Right hindlimb (tissue), 1 donor: ENCODE results near the gene STK4.

Experiments
- DNase-seq: peaks from one replicate; pipeline ENCODE4 v3.0.0-alpha.2; 2018

STK4 gene

GRCh38 chr20:45091366-45091765 is 125.1 kb downstream of the STK4 start:
- DNase-seq, result no peak

GRCh38 chr20:45092898-45093297 is 126.6 kb downstream of the STK4 start:
- no peak for DNase-seq

- no peak for DNase-seq
These were observed 127.9 kb downstream of the STK4 start for GRCh38 chr20:45094201-45094600.

GRCh38 chr20:45094864-45095574 is 128.7 kb downstream of the STK4 start:
- no peak for DNase-seq

- DNase-seq, result peak; percentile 66
These were observed 129.5 kb downstream of the STK4 start for GRCh38 chr20:45095805-45096238.

GRCh38 chr20:45096781-45097180 is 130.5 kb downstream of the STK4 start:
- no peak for DNase-seq

GRCh38 chr20:45097485-45098102 is 131.3 kb downstream of the STK4 start:
- no peak for DNase-seq

- peak; percentile 47 for DNase-seq
These were observed 131.9 kb downstream of the STK4 start for GRCh38 chr20:45098103-45098773.

GRCh38 chr20:45100563-45101245 is 134.4 kb downstream of the STK4 start, which contains the start of gene KCNS1:
Gene KCNS1 (minus strand): TSS chr20:45101127. CDS start chr20:45099236, 1,891 bp downstream.
- no peak for DNase-seq

- DNase-seq, result no peak
These were observed 135.1 kb downstream of the STK4 start for GRCh38 chr20:45101333-45101850.

- DNase-seq, result no peak
These were observed 136.8 kb downstream of the STK4 start for GRCh38 chr20:45103072-45103471.

GRCh38 chr20:45104786-45105185 is 138.5 kb downstream of the STK4 start:
- DNase-seq, result no peak

GRCh38 chr20:45105317-45105716 is 139.0 kb downstream of the STK4 start:
- DNase-seq, result no peak

- no peak for DNase-seq
These were observed 143.3 kb downstream of the STK4 start for GRCh38 chr20:45109634-45110033.

GRCh38 chr20:45110301-45110700 is 144.0 kb downstream of the STK4 start:
- no peak for DNase-seq

GRCh38 chr20:45111285-45111684 is 145.0 kb downstream of the STK4 start:
- no peak for DNase-seq

- no peak for DNase-seq
These were observed 145.6 kb downstream of the STK4 start for GRCh38 chr20:45111799-45112471.

GRCh38 chr20:45112754-45113153 is 146.4 kb downstream of the STK4 start:
- no peak for DNase-seq

GRCh38 chr20:45113865-45114264 is 147.6 kb downstream of the STK4 start:
- DNase-seq, result no peak

GRCh38 chr20:45114465-45115385 is 148.4 kb downstream of the STK4 start, which contains the start of gene WFDC5:
Gene WFDC5 (minus strand): TSS chr20:45115174. CDS start chr20:45115083, 91 bp downstream.
- no peak for DNase-seq

GRCh38 chr20:45115386-45115774 is 149.1 kb downstream of the STK4 start:
- no peak for DNase-seq
